OCI-LY3 (cell line): ENCODE results near the gene FOXD2.

Source experiments
- EZH2phosphoT487 ChIP-seq: fragments of 200-600 bp; shearing (Covaris generic); IDR thresholded peaks from 2 replicates; pipeline ENCODE4 v1.6.1; 2018; ENCODE audit warnings: antibody characterized with exemption, mixed run types, low read depth
- TF ChIP-seq, protein P1 (sequence below): fragments of 200-600, 300-600 bp; sonication (generic); IDR thresholded peaks from 2 replicates; pipeline ENCODE4 v1.5.1; 2014; ENCODE audit warnings: antibody characterized with exemption, low read length, low read depth

DNA sequence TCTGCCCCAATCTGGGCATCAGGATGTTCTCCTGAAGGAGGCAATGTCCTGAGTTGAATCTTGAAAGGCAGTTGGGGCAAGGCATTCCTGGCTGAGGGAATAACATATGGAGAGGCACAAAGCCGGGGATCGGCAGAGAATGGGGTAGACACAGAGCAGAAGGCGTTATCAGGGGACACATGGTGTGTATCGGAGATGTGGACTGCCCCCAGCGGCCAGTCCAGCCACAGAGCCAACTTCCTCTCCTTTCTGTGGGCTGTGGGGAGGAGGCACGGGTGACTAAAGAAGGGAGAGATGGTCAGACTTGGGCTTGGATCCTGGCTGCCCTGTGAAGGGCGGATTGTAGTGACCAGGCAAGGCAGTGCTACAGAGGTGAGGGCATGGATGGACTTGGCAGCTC lies 32.1 kb downstream of the FOXD2 start:
- TF ChIP-seq, protein P1, sequence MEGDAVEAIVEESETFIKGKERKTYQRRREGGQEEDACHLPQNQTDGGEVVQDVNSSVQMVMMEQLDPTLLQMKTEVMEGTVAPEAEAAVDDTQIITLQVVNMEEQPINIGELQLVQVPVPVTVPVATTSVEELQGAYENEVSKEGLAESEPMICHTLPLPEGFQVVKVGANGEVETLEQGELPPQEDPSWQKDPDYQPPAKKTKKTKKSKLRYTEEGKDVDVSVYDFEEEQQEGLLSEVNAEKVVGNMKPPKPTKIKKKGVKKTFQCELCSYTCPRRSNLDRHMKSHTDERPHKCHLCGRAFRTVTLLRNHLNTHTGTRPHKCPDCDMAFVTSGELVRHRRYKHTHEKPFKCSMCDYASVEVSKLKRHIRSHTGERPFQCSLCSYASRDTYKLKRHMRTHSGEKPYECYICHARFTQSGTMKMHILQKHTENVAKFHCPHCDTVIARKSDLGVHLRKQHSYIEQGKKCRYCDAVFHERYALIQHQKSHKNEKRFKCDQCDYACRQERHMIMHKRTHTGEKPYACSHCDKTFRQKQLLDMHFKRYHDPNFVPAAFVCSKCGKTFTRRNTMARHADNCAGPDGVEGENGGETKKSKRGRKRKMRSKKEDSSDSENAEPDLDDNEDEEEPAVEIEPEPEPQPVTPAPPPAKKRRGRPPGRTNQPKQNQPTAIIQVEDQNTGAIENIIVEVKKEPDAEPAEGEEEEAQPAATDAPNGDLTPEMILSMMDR = no peak
- no peak for TF ChIP-seq EZH2phosphoT487
